HG03342 (cell line): ENCODE results near the gene STIM1.

ENCODE experiments used
- ATAC-seq: cut with Tn5 transposase; IDR thresholded peaks from one replicate; pipeline ENCODE4 v1.9.1; 2021; ENCODE audit warnings: mild to moderate bottlenecking, moderate library complexity; ENCODE audit not compliant: unreplicated experiment

The STIM1 gene

DNA sequence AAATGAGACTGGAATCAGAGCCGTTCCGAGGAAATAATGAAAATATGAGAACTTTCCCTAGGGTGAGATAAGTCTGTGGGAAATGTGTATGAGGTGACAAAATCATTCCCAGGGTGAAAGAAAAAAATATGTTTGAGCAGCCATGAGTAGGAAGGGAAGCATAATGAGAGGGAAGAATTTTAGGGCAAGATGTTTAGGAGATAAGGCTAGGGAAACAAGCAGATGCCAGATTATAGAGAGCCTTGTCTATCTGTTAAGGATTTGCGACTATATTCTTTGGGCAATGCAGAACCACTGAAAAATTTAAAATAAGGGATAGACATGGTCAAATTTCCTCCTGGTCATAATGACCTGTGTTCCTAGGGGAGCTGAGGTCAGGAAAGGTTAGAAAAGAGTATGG is 54.4 kb downstream of the STIM1 start:
- no peak for ATAC-seq

DNA sequence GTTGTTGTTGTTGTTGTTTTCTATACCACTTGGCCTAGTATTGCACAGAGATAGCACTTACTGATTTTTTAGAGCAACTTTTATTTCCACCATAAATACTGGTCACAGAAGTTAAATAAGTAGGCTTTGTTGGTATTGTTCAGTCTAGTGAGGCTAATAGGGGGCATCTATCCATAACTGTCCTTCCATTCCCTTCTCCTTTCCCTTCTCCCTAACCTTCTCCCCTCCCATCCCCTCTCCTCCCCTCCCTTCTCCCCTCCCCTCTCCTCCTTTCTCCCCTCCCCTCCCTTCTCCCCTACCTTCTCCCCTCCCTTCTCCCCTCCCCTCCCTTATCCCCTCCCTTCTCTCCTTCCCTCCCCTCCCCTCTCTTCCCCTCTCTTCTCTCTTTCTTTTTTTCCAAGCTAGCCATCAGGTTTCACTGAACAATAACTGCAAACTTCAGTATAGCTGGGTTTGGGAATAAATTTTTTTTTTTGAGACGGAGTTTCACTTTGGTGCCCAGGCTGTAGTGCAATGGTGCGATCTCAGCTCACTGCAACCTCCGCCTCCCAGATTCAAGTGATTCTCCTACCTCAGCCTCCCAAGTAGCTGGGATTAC is 56.5 kb downstream of the STIM1 start:
- ATAC-seq, result no peak

DNA sequence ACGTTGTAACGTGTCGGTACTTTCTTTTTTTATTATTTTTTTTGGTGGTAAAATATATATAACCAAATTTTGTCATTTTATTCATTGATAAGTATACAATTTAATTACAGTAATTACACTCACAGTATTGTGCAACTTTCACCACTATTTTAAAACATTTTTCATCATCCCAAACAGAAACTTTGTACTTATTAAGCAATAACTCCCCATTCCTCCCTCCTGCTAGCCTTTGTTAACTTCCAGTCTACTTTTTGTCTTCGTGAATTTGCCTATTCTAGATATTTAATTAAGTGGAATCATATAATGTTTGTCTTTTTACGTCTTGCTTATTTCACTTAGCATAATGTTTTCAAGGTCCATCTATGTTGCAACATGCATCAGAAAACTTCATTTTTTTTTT is 58.5 kb downstream of the STIM1 start:
- ATAC-seq, result no peak

DNA sequence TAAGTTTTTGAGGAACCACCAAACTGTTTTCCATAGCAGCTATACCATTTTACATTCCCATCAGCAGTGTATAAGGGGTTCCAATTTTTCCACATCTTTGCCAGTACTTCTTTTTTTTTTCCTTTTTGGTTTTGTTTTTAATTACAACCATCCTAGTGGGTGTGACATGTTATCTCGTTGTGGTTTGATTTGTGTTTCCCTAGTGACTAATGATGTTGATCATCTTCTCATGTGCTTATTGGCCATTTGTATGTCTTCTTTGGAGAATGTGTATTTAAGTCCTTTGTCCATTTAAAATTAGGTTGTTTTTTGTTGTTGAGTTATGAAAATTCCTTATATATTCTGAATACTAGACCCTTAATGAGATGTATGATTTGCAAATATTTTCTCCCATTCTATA is 59.3 kb downstream of the STIM1 start:
- no peak for ATAC-seq

DNA sequence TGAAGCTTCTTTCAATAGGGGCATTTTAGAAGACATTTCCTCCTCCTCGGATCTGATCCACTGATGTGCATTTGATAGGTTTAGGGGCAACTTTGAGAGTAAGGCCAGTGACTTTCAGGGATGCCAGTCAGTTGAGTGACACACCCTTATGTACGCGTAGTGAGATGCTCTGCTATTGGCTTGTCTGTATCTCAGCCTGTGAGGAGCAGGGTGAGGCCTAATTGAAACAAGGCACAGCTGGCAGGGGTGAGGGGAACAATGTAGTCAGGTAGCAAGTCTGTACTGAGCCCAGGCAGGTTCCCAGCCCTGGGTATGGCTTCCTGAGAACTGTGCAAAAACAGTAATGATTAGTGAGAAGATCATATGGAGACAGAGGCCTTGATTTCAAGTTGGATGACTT is 61.5 kb downstream of the STIM1 start:
- ATAC-seq, result no peak

DNA sequence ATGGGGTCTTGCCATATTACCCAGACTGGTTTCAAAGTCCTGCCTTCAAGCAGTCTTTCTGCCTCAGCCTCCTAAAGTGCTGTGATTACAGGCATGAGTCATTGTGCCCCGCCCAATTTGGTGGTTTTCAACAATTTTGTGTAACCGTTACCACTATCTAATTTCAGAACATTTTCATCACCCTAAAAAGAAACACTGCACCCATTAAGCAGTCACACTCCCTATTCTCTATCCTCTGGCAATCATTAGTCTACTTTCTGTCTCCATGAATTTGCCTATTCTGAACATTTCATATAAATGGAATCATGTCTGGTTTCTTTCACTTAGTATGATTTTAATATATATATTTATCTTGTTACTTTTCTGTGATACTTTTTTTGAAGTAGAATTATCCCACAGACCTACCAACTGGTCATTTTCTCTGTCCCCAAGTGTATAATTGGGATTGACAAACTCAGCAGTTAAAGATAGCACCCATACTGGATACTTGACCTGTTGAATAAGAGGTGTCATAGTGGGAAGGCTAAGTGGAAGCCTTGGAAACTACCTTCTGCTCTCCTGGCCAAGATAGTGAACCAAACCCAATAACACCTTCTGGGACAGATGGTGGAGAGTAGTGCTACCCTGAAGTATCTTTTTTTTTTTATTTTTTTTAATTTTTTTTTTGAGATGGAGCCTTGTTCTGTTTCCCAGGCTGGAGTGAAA is 64.8 kb downstream of the STIM1 start:
- ATAC-seq, result peak; percentile 64

DNA sequence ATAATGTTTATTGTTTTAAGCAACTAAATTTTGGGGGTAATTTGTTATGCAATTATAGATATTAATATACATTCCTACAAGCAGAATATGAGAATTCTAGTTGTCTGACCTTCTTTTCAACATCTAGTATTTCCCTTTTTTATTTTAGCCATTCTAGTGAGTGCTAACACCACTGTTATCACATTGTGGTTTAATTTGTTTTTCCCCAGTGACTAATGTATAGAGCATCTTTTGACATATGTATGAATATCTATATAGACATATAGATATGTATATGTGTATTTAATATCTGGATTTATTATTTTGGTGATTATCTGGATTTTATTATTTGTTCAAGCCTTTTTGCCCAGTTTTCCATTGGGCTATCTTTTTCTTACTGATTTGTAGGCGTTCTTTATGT is 66.6 kb downstream of the STIM1 start:
- ATAC-seq, result no peak

DNA sequence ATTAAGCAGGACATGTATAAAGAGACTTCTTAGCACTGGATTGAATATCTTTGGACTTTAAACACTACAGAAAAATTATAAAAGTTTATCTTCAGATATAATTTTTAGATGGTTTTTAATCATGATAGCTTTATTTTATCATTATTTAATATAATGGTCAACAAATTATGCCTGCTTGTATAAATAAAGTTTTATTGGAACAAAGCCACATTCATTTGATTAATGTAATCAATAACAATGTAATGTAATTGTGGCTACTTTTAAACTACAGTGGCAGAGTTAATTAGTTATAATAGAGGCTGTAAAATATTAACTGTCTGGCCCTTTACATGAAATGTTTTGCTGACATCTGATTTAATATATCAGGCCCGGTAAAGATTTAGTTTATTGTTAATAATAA is 70.0 kb downstream of the STIM1 start:
- no peak for ATAC-seq

DNA sequence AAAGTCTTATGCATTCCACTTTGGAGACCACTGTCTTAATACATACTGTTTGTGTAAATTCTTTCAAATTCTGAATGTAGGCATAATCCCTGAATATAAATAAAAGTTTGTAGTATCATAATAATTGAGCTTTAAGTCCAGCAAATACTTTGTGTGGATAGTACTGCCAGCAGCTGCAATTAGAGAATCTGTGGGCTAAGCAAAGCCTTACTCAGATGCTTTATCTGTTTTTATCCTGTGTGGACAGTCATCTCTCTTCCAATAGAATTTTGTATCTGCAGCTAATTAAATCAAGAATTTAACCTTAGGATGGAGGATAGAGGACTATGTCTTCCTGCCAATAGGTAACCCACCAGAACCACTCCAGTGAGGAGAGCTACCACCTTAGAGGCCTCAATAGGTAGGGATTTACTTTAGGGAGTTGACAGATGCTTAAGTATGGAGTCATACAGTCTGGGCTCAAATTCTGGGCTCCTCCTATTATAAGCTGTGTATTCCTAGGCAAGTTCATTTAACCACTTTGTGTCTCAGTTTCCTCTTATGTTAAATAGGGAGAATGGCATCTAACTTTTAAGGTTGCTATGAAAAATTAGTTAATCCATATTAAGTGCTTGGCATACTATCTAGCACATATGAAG is 71.1 kb downstream of the STIM1 start:
- no peak for ATAC-seq

DNA sequence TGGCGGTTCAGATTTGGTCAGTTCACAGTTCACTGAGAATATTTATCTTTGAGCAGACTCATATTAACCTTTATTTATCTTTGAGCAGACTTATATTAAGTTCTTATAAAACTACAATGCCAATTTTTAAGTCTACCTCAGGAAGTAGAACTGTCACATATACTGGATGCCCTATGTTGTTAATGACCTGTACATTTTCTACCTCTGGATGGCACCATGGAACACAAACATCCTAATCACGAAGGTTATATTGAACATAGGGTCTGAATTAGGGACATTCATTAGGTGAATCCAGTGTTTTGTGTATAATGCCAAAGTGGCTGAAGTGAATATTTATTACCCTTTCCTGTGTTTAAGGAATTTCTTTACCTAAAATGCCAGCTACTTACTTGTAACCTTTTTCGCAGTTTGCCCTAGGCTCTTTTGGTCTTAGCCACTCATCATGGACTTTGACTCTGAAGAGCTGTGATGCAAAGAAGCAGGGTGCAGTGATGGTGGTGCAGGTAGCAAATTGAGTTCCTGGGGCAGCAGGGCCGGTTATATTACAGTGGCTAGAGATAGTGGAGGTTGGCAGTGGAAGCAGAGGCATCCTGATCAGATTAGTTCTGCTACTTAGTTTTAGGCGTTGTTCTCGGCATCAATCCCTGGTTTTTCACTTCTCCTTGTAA is 71.8 kb downstream of the STIM1 start:
- no peak for ATAC-seq

DNA sequence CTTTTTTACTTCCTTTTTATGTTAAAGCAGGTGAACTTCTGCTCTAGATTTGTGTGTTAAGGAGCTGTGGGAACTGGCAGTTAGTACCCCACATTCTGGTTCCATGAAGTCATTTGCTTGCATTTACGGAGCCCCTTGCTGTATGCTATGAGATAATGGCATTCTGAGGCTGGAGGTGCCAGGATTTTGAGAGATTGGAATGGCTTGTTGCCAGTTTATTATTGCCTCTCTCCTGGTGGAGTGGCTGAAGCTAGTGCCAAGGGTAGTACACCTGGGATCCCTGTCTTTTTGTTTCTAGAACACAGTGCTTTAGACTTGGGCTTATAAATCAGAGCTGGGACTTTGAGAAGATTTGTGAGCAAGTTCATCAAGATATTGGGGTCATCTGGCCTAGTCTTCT is 73.8 kb downstream of the STIM1 start:
- ATAC-seq, result no peak

DNA sequence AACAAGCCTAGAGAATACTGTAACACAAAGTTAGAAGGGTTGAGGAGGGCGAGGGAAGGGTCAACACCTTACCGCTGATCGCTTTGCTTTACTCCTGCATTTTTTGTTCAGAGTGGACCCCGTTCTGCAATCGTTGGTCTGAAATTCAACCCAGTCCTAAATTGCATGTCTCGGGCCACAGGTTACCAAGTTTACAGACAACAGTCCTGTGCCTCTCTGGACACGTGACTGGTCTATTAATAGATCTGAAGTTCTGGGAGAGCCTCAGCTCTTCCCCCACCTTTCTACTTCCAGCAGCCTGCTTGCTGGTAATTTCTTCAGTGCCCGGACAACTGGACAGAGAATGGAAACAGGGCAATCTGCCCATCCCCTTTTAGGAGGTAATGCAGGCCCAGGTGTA is 74.2 kb downstream of the STIM1 start:
- ATAC-seq, result no peak

DNA sequence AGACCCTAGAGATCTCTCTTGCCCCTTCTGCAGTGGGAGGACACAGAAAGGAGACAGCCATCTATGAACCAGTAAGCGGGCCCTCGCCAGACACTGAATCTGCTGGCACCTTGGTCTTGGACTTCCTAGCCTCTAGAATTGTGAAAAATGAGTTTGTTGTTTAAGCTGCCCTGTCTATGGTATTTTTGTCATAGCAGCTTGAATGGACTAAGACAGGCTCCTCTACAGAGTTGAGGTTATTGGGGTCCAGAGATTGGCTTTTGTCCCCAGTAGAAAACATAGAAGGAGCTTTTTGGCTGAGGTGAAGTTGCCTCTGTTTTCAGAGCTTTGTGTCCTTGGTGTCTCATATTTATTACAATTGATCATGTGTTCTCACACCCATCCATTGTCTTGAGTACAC is 77.2 kb downstream of the STIM1 start:
- no peak for ATAC-seq

DNA sequence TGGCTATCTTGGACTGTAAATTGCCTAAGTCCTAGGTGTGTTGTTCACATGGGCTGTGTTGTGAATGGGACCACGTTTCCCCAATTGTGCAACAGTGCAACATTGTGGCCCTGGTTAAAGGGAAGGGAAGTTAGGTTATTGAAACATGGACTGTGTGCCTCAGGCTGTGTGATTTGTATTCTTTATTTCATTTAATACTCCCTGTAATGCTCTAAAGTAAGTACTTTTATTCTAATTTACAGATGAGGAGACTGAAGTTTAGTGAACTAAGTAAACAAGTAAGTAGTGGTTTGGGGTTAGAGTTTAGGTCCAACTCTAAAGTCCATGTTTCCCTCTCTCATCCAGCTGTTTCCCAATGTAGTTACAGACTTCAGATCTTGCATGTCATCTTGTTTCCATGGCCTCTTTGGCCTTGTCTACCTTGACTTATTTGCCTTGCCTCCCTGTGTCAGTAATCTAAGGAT is 77.7 kb downstream of the STIM1 start:
- ATAC-seq, result no peak

DNA sequence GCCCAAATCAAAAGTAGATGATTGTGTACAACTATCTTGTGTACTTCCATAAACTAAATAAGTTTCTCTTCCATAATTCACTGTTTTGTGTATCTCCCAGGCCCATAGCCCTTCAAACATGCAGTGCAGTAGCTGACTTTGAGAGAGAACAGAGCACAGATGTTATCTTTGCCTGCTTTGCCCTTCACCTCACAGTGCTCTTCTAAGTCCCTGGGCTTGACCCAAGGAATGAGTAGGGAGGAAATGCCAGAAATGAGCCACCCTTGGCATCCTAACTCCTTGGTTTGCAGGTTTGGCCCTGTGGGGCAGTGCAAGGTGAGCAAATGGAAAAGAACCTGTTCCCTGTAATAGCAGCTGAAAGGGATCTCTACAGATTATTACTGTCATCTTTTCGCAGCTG is 79.2 kb downstream of the STIM1 start:
- no peak for ATAC-seq

DNA sequence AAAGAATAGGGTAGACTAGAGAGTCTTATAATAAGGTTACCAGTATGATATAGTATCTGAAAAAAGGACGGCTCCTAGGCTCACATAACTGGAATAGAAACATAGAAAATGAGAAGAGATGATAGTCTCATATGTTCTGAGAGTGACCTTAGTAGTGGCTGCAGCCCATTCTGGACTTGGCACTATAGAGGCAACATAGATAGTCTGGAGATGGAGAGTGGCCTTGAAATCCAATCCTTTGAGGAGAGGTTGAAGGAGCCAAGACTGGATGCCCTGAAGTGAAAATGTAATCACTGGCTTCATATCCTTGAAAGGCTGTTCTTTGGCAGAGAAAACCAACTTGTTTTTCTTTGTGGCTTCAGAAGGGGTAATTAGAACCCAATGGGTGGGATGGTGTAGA is 81.1 kb downstream of the STIM1 start:
- ATAC-seq, result no peak

DNA sequence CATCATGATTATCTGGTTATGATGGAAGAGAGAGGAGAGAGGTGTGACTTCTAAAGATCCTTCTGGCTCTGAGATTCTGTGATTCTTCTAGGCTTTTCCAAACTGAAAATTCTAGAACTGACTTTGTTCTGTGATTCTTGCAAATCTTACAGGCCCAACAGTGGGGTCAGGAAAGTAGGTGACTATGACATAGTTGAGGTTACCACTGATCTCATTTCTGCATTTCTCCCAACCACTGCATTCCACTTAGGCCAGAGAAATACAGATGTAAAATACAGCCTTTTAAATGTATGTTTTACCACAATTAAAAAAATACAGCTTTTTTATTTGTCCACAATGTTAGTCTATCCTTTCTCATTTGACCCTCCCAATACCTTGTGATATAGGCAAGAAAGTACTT is 83.7 kb downstream of the STIM1 start:
- no peak for ATAC-seq

DNA sequence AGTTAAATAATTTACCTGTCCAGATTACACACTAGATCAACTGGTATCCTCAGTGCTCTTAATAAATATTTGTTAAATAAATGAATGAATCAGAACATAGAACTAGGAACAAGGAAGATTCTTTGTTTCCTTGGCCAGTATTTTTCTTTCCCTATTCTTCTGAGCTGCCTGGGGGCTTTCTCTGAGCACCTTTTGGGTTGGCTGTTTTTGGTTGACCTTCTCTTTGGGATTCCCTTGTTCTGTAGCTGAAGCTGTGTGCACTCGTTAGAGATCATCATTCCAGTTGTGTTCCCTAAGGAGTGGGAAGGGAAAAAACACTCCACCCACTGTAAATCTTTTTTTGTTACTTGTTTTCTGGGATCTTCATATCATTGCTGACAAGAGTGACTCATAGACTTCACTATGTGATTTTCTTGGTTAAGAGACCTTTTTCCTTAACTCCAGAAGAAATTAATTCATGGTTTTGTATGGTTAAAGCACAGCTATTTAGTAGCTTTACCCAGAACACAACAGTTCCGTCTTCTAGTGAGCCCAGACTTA is 84.3 kb downstream of the STIM1 start:
- ATAC-seq, result no peak

DNA sequence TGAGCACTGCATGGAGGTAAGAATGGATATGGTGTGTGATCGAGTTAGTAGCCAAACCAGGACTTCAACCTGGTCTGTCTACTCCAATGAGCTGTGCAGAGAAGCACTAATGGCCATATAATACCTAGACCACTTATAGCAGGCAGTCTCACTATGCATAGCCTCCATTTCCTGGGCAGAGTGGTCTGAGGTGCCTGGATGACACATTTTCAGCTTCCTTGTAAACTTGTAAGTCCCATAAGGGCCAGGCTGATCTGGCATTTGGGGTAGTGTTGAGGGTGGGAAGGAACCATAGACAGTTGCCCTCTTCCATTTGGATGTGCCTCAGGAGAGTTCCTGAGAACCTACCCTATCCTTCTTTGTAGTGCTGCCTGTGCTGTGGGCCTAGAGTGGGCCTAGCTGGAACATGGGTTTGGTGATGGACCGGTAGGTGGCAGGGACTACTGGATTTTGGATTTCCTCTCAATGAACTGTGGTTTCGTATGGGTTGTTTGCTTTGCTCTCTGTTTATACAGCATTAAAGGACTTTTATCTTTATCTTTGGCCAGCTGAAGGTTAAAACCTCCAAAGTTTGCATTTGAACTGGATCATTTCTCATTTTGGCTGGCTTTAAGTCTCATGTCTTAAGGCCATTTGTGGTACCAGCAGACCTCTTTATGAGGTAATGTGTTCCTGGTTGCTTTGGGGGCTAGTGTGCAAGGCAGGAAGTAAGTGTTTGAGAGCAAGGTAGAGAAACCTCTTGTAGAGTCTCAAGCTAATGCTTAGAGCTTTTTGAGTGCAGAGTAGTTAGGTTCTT is 86.9 kb downstream of the STIM1 start:
- ATAC-seq, result peak; percentile 37

DNA sequence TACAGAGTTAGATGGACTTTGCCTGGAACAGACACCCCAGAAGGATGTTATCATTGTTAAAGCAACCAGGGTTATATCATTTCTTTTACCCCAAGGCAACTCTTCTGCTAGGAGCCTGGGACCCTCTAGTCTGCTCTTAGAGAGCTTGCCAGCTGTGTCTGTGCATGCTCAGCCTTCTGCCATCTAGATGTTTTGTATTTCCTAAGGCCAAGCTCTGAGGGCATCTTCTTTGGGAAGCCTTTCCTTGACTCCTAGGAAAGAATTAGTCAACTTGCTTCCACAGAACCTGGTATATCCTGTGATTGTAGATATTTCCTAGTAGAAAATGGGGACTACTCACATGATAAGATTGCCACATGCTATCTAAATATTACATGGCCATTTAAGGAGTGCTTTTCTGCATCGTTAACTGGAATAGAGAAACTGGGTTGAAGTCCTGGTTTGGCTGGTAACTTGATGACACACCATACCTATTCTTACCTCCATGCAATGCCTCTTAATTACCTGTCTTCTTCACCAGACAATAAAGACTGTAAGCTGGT is 87.6 kb downstream of the STIM1 start:
- ATAC-seq, result no peak

DNA sequence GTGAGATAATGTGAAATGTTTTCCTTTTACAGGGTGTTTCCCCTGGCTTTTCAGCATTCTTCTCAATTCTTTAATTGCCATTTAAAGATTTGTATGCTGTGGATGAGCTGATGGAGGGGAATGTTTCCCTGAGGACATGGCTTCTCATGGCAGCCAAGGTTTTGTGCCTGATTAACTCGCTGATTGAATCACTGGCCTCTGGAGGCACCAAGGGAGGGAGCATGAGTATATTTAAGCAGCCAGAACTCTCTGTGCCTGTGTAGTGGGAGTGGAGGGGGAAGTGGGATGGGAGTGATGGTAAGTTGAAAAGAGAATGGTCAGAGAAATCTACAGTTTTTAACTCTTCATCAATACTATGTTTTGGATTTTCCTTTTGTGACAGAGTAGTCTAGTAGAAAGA is 88.7 kb downstream of the STIM1 start:
- no peak for ATAC-seq
